GM10248 (cell line): Measurements from ENCODE around the gene ZSCAN25.

Experiments used
- CTCF ChIA-PET: fragments of 300-600 bp; sonication (Branson Sonifier 250); formaldehyde crosslinking; extraction: SDS; loops from one replicate; lab custom pipeline; 2021; ENCODE audit warnings: antibody characterized with exemption; lab: Yijun Ruan, JAX
- POLR2A ChIA-PET: fragments of 350-650 bp; sonication (Branson Sonifier 250); formaldehyde crosslinking; extraction: SDS; loops from one replicate; lab custom pipeline; 2020; ENCODE audit warnings: antibody characterized with exemption; lab: Yijun Ruan, JAX
- DNase-seq: peaks from one replicate; pipeline ENCODE4 v3.0.0; 2012; ENCODE audit errors: extremely low spot score
- CTCF ChIP-seq: IDR thresholded peaks from 2 replicates; pipeline ENCODE4 v1.5.1; 2012; ENCODE audit warnings: mild to moderate bottlenecking, low read depth; ENCODE audit errors: extremely low read depth, missing control alignments, control extremely low read depth

The ZSCAN25 gene

GRCh38 chr7:99623091-99623693 lies 6.4 kb downstream of the ZSCAN25 start:
- no peak for TF ChIP-seq CTCF
- ChIA-PET POLR2A (no interaction called here), CTCF (no interaction called here)
- no peak for DNase-seq

GRCh38 chr7:99623702-99624447 lies 7.1 kb downstream of the ZSCAN25 start:
- no peak for TF ChIP-seq CTCF
- CTCF ChIA-PET = interaction anchor here (1.5 kb wide), 1 partner anchor 10 kb away, joined by 3 read pairs; no protein-coding TSS in a partner anchor
- POLR2A ChIA-PET = no interaction called here
- no peak for DNase-seq

GRCh38 chr7:99624484-99624883 lies 7.7 kb downstream of the ZSCAN25 start:
- TF ChIP-seq CTCF = no peak
- ChIA-PET POLR2A (no interaction called here), CTCF (interaction anchor here (1.5 kb wide), 1 partner anchor 9 kb away, joined by 3 read pairs; no protein-coding TSS in a partner anchor)
- no peak for DNase-seq

GRCh38 chr7:99625321-99625720 lies 8.6 kb downstream of the ZSCAN25 start:
- CTCF ChIA-PET = no interaction called here
- TF ChIP-seq CTCF = no peak
- no peak for DNase-seq
- POLR2A ChIA-PET = no interaction called here

GRCh38 chr7:99625961-99626360 lies 9.2 kb downstream of the ZSCAN25 start:
- POLR2A ChIA-PET = no interaction called here
- DNase-seq = no peak
- CTCF ChIA-PET = interaction anchor here (1.2 kb wide), 1 partner anchor 10 kb away, joined by 3 read pairs; the partner anchor contains the start of gene ZSCAN25
- no peak for TF ChIP-seq CTCF

GRCh38 chr7:99626661-99627060 lies 9.9 kb downstream of the ZSCAN25 start:
- no peak for DNase-seq
- ChIA-PET POLR2A (no interaction called here), CTCF (interaction anchor here (1.2 kb wide), 1 partner anchor 10 kb away, joined by 3 read pairs; the partner anchor contains the start of gene ZSCAN25)
- no peak for TF ChIP-seq CTCF
